Measurements from ENCODE around the gene TBPL1. TPM values are rescaled to one million over a fixed set of nuclear protein-coding genes. Genes with fewer than 3 reads are reported as not detected.

The TBPL1 gene
- total RNA-seq, 1 experiment from 2014 or later = 42.1 TPM

- Mint-ChIP-seq H3K27me3 (ENCODE audit: low read depth) (no peaks in the 10 kb centered on the region), H3K27ac (no peak overlapping the region), H3K4me1 (peaks cover 16% of the 10 kb centered on the region), H3K36me3 (peaks cover 6% of the 10 kb centered on the region; the same call in 1 of the 2 replicates), H3K4me3 (no peak overlapping the region), H3K9me3 (no peaks in the 10 kb centered on the region)
- POLR2A ChIA-PET = interaction anchor here (0.6 kb wide), 1 partner anchor 792 kb away, joined by 8 read pairs; no protein-coding TSS in a partner anchor
- no peak for TF ChIP-seq GABPB1 (CRISPR knock-in tag; IDR thresholded peaks at IDR 0.05)
- no peak for TF ChIP-seq USF1 (CRISPR knock-in tag; IDR thresholded peaks at IDR 0.05)
- no peak for TF ChIP-seq CDX4 (CRISPR knock-in tag; IDR thresholded peaks at IDR 0.05; ENCODE audit: borderline replicate concordance)
- TF ChIP-seq ESRRA (CRISPR knock-in tag; IDR thresholded peaks at IDR 0.05; ENCODE audit: borderline replicate concordance) = no peak
- no peak for TF ChIP-seq AFF4 (CRISPR knock-in tag; IDR thresholded peaks at IDR 0.05; ENCODE audit: borderline replicate concordance)
- no peak for TF ChIP-seq GTF2I (CRISPR knock-in tag; conservative IDR thresholded peaks at IDR 0.05)
- no peak for TF ChIP-seq CBFB (CRISPR knock-in tag; IDR thresholded peaks at IDR 0.05; ENCODE audit: low read depth)
- TF ChIP-seq ELF4 (CRISPR knock-in tag; IDR thresholded peaks at IDR 0.05; ENCODE audit: low read depth) = no peak
- no peak for TF ChIP-seq SMAD3 (CRISPR knock-in tag; IDR thresholded peaks at IDR 0.05; ENCODE audit: borderline replicate concordance)
- no peak for TF ChIP-seq ATF6 (CRISPR knock-in tag; IDR thresholded peaks at IDR 0.05)
- no peak for TF ChIP-seq ZNF317 (CRISPR knock-in tag; IDR thresholded peaks at IDR 0.05; ENCODE audit: borderline replicate concordance, low read depth)
- no peak for TF ChIP-seq MLX (CRISPR knock-in tag; IDR thresholded peaks at IDR 0.05)
- TF ChIP-seq SMAD4 (CRISPR knock-in tag; IDR thresholded peaks at IDR 0.05) = no peak
- TF ChIP-seq ATF3 (CRISPR knock-in tag; conservative IDR thresholded peaks at IDR 0.05) = no peak
- no peak for TF ChIP-seq ZNF138 (CRISPR knock-in tag; conservative IDR thresholded peaks at IDR 0.05)
- DNase-seq (ENCODE audit: low spot score) (no peak), ATAC-seq (no peak; the same call in 1 of the 2 replicates)
- CTCF ChIA-PET = interaction anchor here (1.4 to 2.5 kb wide), 3 partner anchors 68 to 106 kb away, joined by 3 to 9 read pairs (median 7); no protein-coding TSS in a partner anchor
These were observed 38.1 kb downstream of the TBPL1 start for GRCh38 chr6:133991096-133991593.

- peaks cover 4% of the 10 kb centered on the region for H3K36me3 Mint-ChIP-seq
- ATAC-seq (no peak), DNase-seq (ENCODE audit: low spot score) (no peak)
- CTCF ChIA-PET = interaction anchor here (0.7 kb wide), 1 partner anchor 72 kb away, joined by 3 read pairs; no protein-coding TSS in a partner anchor
- H3K9me3 Mint-ChIP-seq = peaks cover 4% of the 10 kb centered on the region
- H3K4me1 Mint-ChIP-seq = peaks cover 20% of the 10 kb centered on the region
- no peaks in the 10 kb centered on the region for H3K27me3 Mint-ChIP-seq (ENCODE audit: low read depth)
- POLR2A ChIA-PET = no interaction called here
- H3K27ac Mint-ChIP-seq = no peak overlapping the region
- H3K4me3 Mint-ChIP-seq = no peak overlapping the region
- TF ChIP-seq RORB (CRISPR knock-in tag; IDR thresholded peaks at IDR 0.05) = no peak
- TF ChIP-seq ESRRA (CRISPR knock-in tag; IDR thresholded peaks at IDR 0.05; ENCODE audit: borderline replicate concordance) = no peak
These were observed 40.1 kb downstream of the TBPL1 start for GRCh38 chr6:133992992-133993680.
